NCI-H187 treated with DMSO at 0.1 percent for 48 hours (cell line): Measurements from ENCODE around the gene FREM2.

Experiments
- DNase-seq: peaks from one replicate; lab custom pipeline; 2025; lab: John Stamatoyannopoulos, UW

FREM2 gene

DNA sequence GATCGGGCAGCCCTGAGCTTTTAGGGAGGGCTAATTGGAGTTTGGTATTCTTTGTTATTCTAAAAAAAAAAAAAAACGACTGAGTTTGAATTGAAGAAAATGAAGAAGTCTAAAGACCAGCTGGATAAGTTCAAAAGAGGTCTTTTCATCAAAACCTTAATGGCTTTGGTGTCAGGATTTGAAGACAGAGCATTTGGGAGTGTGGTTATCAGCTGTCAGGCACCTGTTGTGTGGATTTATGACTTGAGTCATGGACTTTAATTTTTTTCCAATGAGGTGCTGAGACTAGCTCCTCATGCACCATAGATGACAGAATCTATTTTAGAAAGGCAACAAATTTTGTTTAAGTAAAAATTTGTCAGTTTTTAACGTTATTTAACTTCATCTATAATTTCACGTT lies 72.5 kb downstream of the FREM2 start:
- no peak for DNase-seq

DNA sequence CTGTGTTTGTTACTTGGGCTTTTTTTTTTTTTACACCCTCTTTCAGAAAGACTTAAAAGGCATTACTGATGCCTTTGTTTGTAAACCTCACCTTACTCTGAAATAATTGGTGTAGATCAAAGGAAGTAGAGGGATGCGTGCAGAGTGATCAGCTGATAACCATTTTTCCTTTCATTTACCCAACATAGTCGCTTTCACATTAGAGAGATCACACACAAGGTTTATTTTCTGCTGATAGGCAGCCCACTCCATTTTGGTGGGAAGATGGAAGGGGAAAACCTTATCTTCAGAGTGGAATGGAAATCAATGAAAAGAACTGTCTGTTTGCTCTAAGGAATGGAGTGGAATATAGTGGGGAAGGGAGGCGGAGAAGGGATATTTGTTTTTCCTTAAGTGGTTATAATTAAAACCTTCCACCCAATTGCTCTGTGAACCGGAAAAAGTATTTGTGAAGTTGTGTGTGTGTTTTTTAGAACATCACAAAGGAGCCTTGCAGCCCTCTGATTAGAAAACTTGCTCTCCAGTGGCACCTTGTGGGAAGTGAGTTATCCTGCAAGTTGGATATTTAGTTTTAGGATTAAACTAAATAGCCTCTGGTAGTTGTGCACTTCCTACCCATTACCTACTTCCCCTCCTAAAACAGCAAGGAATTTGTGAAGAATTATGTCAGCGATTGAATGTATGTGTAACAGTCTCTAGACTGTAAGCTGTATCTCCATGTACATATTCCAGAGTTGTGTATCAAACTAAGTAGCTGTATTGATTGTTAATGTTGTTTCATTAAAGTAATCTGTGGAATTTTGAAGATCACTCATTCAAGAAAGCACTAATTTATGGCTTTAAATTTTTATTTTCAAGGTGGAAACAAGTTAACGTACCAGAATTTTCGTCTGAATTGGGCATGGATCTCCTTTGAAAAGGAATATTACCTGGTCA lies 76.8 kb downstream of the FREM2 start:
- no peak for DNase-seq

DNA sequence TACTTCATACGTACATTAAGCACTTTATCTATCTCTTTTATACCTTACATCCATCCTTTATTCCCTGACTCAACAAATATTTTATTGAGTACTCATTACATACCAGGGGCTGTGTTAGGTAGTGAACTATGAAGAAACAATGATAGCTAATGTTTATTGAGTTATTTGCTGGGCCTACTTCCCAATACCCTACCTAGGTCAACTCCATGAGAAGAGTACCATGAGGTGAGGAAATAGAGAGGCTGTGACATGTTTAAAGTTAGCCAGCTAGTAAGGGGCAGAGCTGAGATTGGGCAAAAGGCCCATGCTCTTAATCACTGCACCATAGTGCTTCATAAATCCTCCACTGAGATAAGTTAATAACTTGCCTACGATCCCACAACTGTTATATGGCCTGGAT lies 79.9 kb downstream of the FREM2 start:
- no peak for DNase-seq

DNA sequence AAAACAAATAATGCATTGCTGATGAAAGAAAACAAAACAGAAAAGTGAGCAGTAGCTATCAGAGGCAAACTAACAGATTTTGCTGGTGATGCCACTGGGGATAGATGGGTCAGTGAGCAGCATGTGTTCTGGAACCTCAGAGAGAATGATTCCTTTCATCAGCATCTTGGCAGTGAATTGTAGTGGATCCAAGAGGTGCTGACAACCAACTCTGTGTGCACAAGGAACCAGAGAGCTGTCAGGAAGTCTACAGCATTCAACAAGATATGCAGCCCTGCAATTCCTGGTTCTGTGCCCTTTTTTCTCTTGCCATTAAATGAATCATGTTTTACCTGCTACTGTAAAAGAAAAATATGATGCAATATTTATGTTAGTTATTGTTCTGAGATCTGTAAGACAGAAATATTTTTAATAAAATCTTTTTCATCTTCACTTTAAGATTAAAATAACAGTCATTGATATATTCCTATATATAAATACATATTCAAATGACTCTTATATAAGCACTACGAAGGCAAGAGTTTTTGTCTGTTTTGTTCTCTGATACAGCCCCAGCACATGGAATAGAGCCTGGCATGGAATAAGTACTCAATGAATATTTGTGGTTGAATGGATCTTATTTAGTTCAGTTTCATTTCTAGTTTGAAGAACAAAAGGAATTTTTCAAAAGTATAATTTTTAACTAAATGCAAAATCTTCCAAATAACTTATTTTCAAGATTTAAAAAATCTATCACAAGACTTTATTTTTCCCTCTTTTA lies 80.8 kb downstream of the FREM2 start:
- DNase-seq, result no peak

DNA sequence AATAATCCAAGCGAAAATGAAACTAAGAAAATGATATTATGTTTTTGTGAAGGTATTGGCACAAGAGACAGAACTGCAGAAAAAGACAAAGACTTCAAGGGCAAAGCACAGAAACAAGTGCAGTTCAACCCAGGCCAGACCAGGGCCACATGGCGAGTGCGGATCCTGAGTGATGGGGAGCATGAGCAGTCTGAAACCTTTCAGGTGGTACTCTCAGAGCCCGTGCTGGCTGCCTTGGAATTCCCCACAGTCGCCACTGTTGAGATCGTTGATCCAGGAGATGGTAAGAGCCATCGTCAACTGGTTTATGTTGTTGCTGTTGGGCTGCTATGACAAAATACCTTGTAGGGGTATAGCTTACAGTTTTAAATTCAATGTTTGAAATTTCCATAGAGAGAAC lies 82.6 kb downstream of the FREM2 start:
- no peak for DNase-seq

DNA sequence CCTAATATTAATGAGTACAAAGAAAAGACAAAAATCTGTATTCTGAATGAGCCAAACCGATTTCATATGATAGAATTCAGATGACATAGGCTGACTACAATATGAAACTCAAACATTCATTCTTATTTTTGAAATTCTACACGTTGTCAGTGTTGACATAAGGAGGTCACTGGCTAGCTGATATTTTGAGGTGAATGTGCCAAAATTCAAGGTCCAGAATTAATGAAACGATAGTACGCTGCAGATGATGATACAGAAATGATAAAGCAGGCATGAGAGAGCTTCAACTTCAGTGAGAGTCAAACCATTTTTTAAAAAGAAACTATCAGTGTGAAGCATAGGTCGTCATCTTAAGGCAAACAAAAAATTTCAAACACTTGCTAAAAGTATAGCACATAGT lies 88.2 kb downstream of the FREM2 start:
- DNase-seq, result no peak

GRCh38 chr13:38777347-38778119 lies 90.7 kb downstream of the FREM2 start:
- DNase-seq, result no peak

- no peak for DNase-seq
These were observed 94.7 kb downstream of the FREM2 start for GRCh38 chr13:38781539-38781938.

GRCh38 chr13:38784036-38784880 lies 97.4 kb downstream of the FREM2 start:
- no peak for DNase-seq

GRCh38 chr13:38785042-38785441 lies 98.2 kb downstream of the FREM2 start:
- DNase-seq, result no peak

GRCh38 chr13:38785490-38785889 lies 98.6 kb downstream of the FREM2 start:
- DNase-seq, result no peak

DNA sequence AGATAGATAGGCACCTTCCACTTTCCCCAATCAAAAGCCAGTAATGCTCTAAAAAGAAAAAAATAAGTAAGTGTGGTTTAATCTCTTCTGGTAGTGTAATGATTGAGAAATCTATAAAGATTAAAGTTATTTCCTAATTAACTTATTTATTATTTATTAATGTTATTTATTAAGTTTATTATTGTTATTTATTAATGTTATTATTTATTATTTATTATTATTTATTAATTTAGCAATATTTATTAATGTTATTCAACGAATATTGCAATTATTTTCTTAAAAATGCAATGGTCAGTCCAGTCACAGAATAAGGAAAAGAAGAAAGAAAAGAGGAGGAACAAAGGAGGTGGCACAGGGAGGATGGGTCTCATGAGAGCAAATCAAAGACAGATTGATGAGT lies 100.7 kb downstream of the FREM2 start:
- DNase-seq, result no peak

DNA sequence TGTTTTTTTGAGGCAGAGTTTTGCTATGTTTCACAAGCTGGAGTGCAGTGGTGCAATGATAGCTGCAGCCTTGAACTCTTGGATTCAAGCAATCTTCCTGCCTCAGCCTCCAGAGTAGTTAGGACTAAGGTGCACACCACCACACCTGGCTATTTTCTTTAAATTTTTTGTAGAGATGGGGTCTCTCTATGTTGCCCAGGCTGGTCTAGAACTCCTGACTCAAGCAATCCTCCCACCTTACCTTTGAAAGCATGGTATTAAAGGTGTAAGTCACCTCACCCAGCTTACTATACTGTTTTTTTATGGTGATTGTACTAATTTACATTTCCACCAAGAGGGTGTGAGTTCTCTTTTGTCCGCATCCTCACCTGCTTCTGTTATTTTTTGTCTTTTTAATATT lies 110.0 kb downstream of the FREM2 start:
- no peak for DNase-seq

- DNase-seq, result no peak
These were observed 116.7 kb downstream of the FREM2 start for GRCh38 chr13:38803531-38803930.

DNA sequence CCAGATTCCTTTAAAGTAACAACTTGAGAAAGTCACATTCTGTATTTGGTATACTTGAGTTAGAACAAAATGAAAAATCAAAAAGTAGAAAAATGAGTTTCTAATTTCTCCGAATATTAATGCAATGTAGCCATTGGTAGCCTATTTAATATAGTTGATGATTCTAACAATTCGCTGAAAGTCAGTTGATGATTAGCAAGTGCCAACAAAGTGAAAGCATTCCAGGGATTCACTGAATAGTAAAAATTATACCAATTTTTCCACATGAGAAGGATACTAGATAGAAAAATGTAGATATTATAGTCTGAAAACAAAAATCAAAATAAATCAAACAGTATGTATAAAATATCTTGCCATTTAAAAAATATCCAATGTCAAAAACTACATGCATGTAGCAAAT lies 117.2 kb downstream of the FREM2 start:
- DNase-seq, result no peak

DNA sequence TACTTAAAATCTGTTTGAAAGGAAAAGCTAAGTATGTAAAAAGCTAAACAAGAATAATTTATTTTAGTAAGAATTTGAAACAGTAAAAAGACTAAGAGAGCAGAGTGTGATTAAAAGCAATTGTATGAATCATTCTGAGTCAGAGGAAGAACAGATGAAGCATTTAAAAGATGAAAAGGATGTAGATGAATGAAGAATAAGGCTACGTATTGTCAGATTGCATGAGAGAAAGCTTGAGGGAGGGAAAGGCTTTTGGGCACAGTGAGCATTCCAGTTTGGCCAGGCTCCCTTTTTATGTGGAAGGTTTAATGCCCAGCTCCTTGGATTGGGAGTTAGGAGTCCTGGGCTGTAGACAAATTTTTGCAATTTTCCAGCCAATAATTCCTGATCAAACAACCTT lies 117.7 kb downstream of the FREM2 start:
- no peak for DNase-seq

DNA sequence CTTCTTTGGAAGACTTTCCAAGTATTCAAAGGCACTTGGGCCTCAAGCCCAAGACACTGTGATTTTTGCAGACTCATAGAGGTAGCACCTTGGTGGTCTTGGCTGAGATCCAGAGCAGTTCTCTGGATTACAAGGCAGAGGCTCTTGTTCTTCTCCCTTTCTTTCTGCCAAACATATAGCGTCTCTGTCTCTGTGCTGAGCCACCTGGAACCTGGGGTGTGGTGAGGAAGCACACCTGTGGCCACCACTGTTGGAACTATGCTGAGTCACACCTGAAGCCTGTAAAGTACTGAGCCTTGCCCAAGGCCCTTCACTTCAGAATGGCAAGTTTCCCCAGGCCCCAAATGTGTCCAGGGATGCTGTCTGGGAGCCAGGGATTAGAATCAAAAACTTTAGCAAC lies 127.5 kb downstream of the FREM2 start:
- no peak for DNase-seq

GRCh38 chr13:38819053-38819452 lies 132.2 kb downstream of the FREM2 start:
- no peak for DNase-seq

DNA sequence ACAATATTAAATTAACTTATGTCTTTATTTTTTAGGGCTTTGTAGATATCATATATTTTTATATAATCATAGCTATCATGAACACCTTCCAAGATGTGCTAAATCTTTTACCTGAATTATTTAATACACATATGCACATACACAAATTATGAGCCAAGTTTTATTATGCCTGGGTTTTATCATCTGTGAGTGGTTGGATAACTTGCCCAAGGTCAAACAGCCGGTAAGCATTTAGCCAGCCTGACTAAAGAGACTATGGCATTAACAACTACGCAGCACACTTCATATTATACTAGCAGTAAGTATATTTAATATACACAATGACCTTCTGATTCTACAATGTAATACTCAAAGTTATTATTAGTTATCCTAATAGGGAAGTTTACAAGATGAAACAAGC lies 132.7 kb downstream of the FREM2 start:
- no peak for DNase-seq

DNA sequence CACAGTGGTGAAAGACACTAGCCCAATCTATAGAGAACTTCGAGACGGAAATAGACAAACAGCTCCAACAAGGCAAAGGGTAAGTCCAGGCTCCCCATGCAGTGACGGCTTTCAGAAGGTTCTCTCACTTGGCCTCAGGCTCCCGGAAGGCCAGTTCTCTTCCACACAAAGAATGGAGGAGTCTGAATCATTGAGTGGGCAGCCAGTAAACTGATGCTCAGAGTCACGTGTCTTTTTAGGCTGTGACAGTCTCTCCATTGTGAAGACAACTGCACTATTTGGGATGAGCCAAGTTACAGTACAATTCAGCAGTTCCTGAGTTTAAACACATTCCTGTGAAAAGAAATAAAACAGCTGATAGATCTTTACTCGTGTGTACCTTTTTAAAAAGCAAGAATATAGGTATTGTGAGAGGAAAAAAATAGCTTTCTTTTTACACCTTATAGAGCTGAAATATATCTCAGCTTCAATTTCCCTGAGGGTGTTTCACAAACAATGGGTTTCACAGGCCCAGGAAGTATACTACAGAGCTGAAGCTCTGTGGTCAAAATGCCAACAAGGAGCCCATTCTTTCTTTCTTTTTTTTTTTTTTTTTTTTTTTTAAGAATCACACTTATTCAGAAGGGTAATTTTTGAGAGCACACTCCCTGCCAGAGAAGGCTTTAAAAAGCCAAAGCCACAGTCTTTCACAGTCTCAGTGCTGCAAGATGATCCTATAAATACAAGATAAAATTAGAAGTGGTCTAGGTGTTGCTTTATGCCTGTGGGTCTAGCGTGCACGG lies 135.1 kb downstream of the FREM2 start:
- no peak for DNase-seq

GRCh38 chr13:38824342-38824741 lies 137.5 kb downstream of the FREM2 start:
- no peak for DNase-seq
